HG02870 (cell line): Measurements from ENCODE around the gene TASL.
A peak's percentile ranks its signal among the peaks of the same experiment; 100 is the strongest.
"Not testable (repeated sequence)": the region's sequence is repeated elsewhere in the genome, so short reads cannot be mapped to it uniquely, and the experiment has no call there.

Experiments
- ATAC-seq: cut with Tn5 transposase; IDR thresholded peaks from one replicate; pipeline ENCODE4 v1.9.1; 2021; ENCODE audit warnings: mild to moderate bottlenecking, moderate library complexity; ENCODE audit not compliant: unreplicated experiment

Gene TASL

GRCh38 chrX:30580641-30581040 lies 3.1 kb upstream of the TASL start:
- no peak for ATAC-seq

GRCh38 chrX:30576881-30577280 lies 685 bp downstream of the TASL start:
- no peak for ATAC-seq

GRCh38 chrX:30573125-30573524 lies 4.4 kb downstream of the TASL start:
- no peak for ATAC-seq

- no peak for ATAC-seq
Measured at GRCh38 chrX:30572678-30573077, 4.9 kb downstream of the TASL start.

- ATAC-seq, result no peak
Measured at GRCh38 chrX:30572004-30572403, 5.6 kb downstream of the TASL start.

- no peak for ATAC-seq
Measured at GRCh38 chrX:30570505-30570904, 7.1 kb downstream of the TASL start.

GRCh38 chrX:30568136-30568535 lies 9.4 kb downstream of the TASL start:
- peak; percentile 62 for ATAC-seq

GRCh38 chrX:30563070-30563469 lies 14.5 kb downstream of the TASL start:
- not testable (repeated sequence) for ATAC-seq

- no peak for ATAC-seq
Measured at GRCh38 chrX:30561191-30561590, 16.4 kb downstream of the TASL start.

GRCh38 chrX:30538271-30538670 lies 39.3 kb downstream of the TASL start:
- ATAC-seq, result peak; percentile 54

- no peak for ATAC-seq
Measured at GRCh38 chrX:30533835-30534234, 43.7 kb downstream of the TASL start.

- no peak for ATAC-seq
Measured at GRCh38 chrX:30533266-30533665, 44.3 kb downstream of the TASL start.

- no peak for ATAC-seq
Measured at GRCh38 chrX:30530606-30531005, 47.0 kb downstream of the TASL start.

GRCh38 chrX:30525732-30526131 lies 51.8 kb downstream of the TASL start:
- ATAC-seq, result no peak

- no peak for ATAC-seq
Measured at GRCh38 chrX:30521440-30522182, 56.0 kb downstream of the TASL start.

- peak; percentile 60 for ATAC-seq
Measured at GRCh38 chrX:30513284-30513683, 64.3 kb downstream of the TASL start.
